ENCODE data around the gene ARID3B. TPM values are rescaled to one million over a fixed set of nuclear protein-coding genes. Genes with fewer than 3 reads are reported as not detected.

ARID3B gene
- total RNA-seq, 1 donor from 2014 or later: 70.0 TPM

GRCh38 chr15:74642734-74643664 lies 102.0 kb downstream of the ARID3B start:
- Mint-ChIP-seq H3K27ac (ENCODE audit: unreplicated experiment) (peak overlapping the region; percentile 72), H3K36me3 (ENCODE audit: low read depth, unreplicated experiment) (peaks cover 25% of the 10 kb centered on the region), H3K27me3 (ENCODE audit: unreplicated experiment) (peaks cover 4% of the 10 kb centered on the region), H3K4me3 (ENCODE audit: unreplicated experiment) (peak overlapping the region; percentile 53), H3K9me3 (ENCODE audit: unreplicated experiment) (no peaks in the 10 kb centered on the region), H3K4me1 (ENCODE audit: unreplicated experiment) (peaks cover 50% of the 10 kb centered on the region)
- TF ChIP-seq CTCF (IDR thresholded peaks at IDR 0.05; ENCODE audit: unreplicated experiment): no peak
- DNase-seq (ENCODE audit: low spot score): no peak

DNA sequence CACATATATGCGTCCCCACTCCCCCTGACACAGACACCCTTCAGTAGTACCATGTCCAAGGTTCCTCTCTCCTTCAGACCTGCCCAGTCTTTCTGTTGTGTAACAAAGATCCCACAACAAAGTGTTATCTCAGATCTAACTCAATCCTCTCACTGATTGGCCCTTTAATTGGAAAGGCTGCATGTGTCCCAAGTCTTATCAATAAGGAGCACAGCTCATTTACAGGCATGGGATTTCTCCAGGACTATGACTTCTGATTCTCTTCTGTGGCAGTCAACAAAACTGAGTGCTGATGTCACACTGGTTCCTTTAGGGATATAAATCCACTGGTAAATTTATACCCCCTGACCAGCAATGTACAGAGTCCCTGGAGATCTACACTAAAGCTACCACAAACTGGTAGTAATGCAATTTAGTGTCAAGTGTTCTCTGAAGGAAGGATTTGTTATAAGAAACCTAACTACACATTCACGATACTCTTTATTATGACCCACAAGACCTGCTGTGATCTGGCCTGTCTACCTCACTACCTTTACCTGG lies 102.7 kb downstream of the ARID3B start:
- TF ChIP-seq CTCF (IDR thresholded peaks at IDR 0.05; ENCODE audit: unreplicated experiment): no peak
- Mint-ChIP-seq H3K27me3 (ENCODE audit: unreplicated experiment) (peaks cover 4% of the 10 kb centered on the region), H3K9me3 (ENCODE audit: unreplicated experiment) (no peaks in the 10 kb centered on the region), H3K36me3 (ENCODE audit: low read depth, unreplicated experiment) (peaks cover 23% of the 10 kb centered on the region), H3K4me3 (ENCODE audit: unreplicated experiment) (peak overlapping the region; percentile 53), H3K4me1 (ENCODE audit: unreplicated experiment) (peaks cover 56% of the 10 kb centered on the region), H3K27ac (ENCODE audit: unreplicated experiment) (peak overlapping the region; percentile 72)
- DNase-seq (ENCODE audit: low spot score): no peak

- DNase-seq (ENCODE audit: low spot score): no peak
- TF ChIP-seq CTCF (IDR thresholded peaks at IDR 0.05; ENCODE audit: unreplicated experiment): no peak
- Mint-ChIP-seq H3K4me1 (ENCODE audit: unreplicated experiment) (peaks cover 55% of the 10 kb centered on the region), H3K4me3 (ENCODE audit: unreplicated experiment) (no peak overlapping the region), H3K9me3 (ENCODE audit: unreplicated experiment) (no peaks in the 10 kb centered on the region), H3K36me3 (ENCODE audit: low read depth, unreplicated experiment) (peaks cover 15% of the 10 kb centered on the region), H3K27me3 (ENCODE audit: unreplicated experiment) (peaks cover 4% of the 10 kb centered on the region), H3K27ac (ENCODE audit: unreplicated experiment) (no peak overlapping the region)
These were observed 105.5 kb downstream of the ARID3B start for GRCh38 chr15:74646480-74646879.

Other genes with a start within 250 kb of the ARID3B start
- 0.82 TPM for gene CYP11A1, start 173.6 kb upstream of the ARID3B start, total RNA-seq (ENCODE audit: unreplicated experiment)
- gene SEMA7A, start 107.3 kb upstream of the ARID3B start, total RNA-seq (ENCODE audit: unreplicated experiment): 41.4 TPM
- gene UBL7, start 80.1 kb upstream of the ARID3B start, total RNA-seq (ENCODE audit: unreplicated experiment): 79.9 TPM
- gene CLK3, start 74.6 kb downstream of the ARID3B start, total RNA-seq (ENCODE audit: unreplicated experiment): 81.7 TPM
- 71.0 TPM for gene EDC3, start 154.8 kb downstream of the ARID3B start, total RNA-seq (ENCODE audit: unreplicated experiment)
- gene CYP1A1, start 184.3 kb downstream of the ARID3B start, total RNA-seq (ENCODE audit: unreplicated experiment): 7.0 TPM
- gene CYP1A2, start 207.6 kb downstream of the ARID3B start, total RNA-seq (ENCODE audit: unreplicated experiment): not detected
- gene CSK, start 240.9 kb downstream of the ARID3B start, total RNA-seq (ENCODE audit: unreplicated experiment): 100 TPM